Upper lobe of right lung (tissue), 1 donor: ENCODE data around the gene RGS11. TPM values are rescaled to one million over a fixed set of nuclear protein-coding genes. Genes with fewer than 3 reads are reported as not detected.
A peak's percentile ranks its signal among the peaks of the same experiment; 100 is the strongest.

Source experiments
- ATAC-seq: fragments of 200-7000 bp; cut with Tn5 transposase; one replicate; pipeline ENCODE4 v1.9.1; 2020; ENCODE audit warnings: mild to moderate bottlenecking, moderate library complexity
- DNase-seq: peaks from one replicate; pipeline ENCODE4 v3.0.0-alpha.2; 2020
- H3K27ac ChIP-seq: fragments of 200-600 bp; one replicate; pipeline ENCODE4 v1.8.0; 2022
- H3K27me3 ChIP-seq: fragments of 200-600 bp; one replicate; pipeline ENCODE4 v1.8.0; 2022; ENCODE audit warnings: mild to moderate bottlenecking
- H3K36me3 ChIP-seq: fragments of 200-600 bp; one replicate; pipeline ENCODE4 v1.8.0; 2022
- H3K4me1 ChIP-seq: fragments of 200-600 bp; one replicate; pipeline ENCODE4 v1.8.0; 2022
- H3K4me3 ChIP-seq: fragments of 200-600 bp; one replicate; pipeline ENCODE4 v1.8.0; 2022; ENCODE audit warnings: mild to moderate bottlenecking
- H3K9me3 ChIP-seq: fragments of 200-600 bp; one replicate; pipeline ENCODE4 v1.8.0; 2022
- CTCF ChIP-seq: fragments of 200-600 bp; IDR thresholded peaks from one replicate; pipeline ENCODE4 v1.8.0; 2022; ENCODE audit warnings: antibody characterized with exemption
- intact Hi-C: fragments of 100-400 bp; cut with DNase I; formaldehyde crosslinking; loops from one replicate; pipeline ENCODE4 v1.11.0; 2022
- total RNA-seq: library from RNA; stranded (reverse); fragmentation: NEBNext Ultra II Directional; extraction: Animal tissue kit (Norgen Biotek cat#: 25700); gene quantifications from one replicate; pipeline ENCODE4 v1.2.1, GENCODE V29; 2021
- donor health status: DM: no; HTN: yes; CAD: no; lungs with severe emphysema.

RGS11 gene
- total RNA-seq, 1 donor from 2014 or later, result 7.8 TPM

- ATAC-seq, result no peak
- Histone ChIP-seq H3K9me3 (no peaks in the 10 kb centered on the region), H3K4me3 (peak overlapping the region; percentile 16), H3K4me1 (peaks cover 9% of the 10 kb centered on the region), H3K27ac (no peak overlapping the region), H3K27me3 (peaks cover 27% of the 10 kb centered on the region), H3K36me3 (no peaks in the 10 kb centered on the region)
- no peak for TF ChIP-seq CTCF
- DNase-seq, result no peak
- intact Hi-C loops, result no loop called here
Observed at GRCh38 chr16:280991-281659, 5.4 kb upstream of the RGS11 start.

GRCh38 chr16:280552-280951 lies 4.8 kb upstream of the RGS11 start, which contains the start of gene ARHGDIG:
TSS of gene ARHGDIG (plus strand) at chr16:280591. CDS start at chr16:280681, 90 bp downstream.
- no peak for TF ChIP-seq CTCF
- H3K36me3 ChIP-seq, result no peaks in the 10 kb centered on the region
- H3K9me3 ChIP-seq, result no peaks in the 10 kb centered on the region
- no peak for DNase-seq
- no peak within 1 kb of the TSS for H3K27ac ChIP-seq
- intact Hi-C loops, result no loop called here
- H3K4me1 ChIP-seq, result peaks cover 9% of the 10 kb centered on the region
- H3K4me3 ChIP-seq, result peak within 1 kb of the TSS; percentile 16
- H3K27me3 ChIP-seq, result peaks cover 27% of the 10 kb centered on the region
- ATAC-seq, result no peak

- no peak for DNase-seq
- no peak for ATAC-seq
- Histone ChIP-seq H3K36me3 (no peaks in the 10 kb centered on the region), H3K4me1 (peaks cover 9% of the 10 kb centered on the region), H3K27me3 (peaks cover 30% of the 10 kb centered on the region), H3K27ac (no peak overlapping the region), H3K4me3 (no peak overlapping the region), H3K9me3 (no peaks in the 10 kb centered on the region)
- intact Hi-C loops, result no loop called here
- TF ChIP-seq CTCF, result no peak
Observed at GRCh38 chr16:280005-280460, 4.3 kb upstream of the RGS11 start.

- no peak for TF ChIP-seq CTCF
- Histone ChIP-seq H3K27ac (no peak overlapping the region), H3K9me3 (no peaks in the 10 kb centered on the region), H3K4me1 (peaks cover 9% of the 10 kb centered on the region), H3K4me3 (no peak overlapping the region), H3K27me3 (peaks cover 35% of the 10 kb centered on the region), H3K36me3 (no peaks in the 10 kb centered on the region)
- DNase-seq, result no peak
- ATAC-seq, result no peak
- intact Hi-C loops, result no loop called here
Observed at GRCh38 chr16:279531-279930, 3.8 kb upstream of the RGS11 start.

- DNase-seq (no peak), ATAC-seq (peak; percentile 7)
- intact Hi-C loops, result no loop called here
- peaks cover 41% of the 10 kb centered on the region for H3K27me3 ChIP-seq
- no peak overlapping the region for H3K27ac ChIP-seq
- H3K4me3 ChIP-seq, result no peak overlapping the region
- TF ChIP-seq CTCF, result no peak
- no peaks in the 10 kb centered on the region for H3K36me3 ChIP-seq
- H3K4me1 ChIP-seq, result peaks cover 9% of the 10 kb centered on the region
- H3K9me3 ChIP-seq, result no peaks in the 10 kb centered on the region
Observed at GRCh38 chr16:278863-279366, 3.2 kb upstream of the RGS11 start.
